Stomach (tissue), 19 donors: ENCODE measurements around the gene FFAR1. TPM values are rescaled to one million over a fixed set of nuclear protein-coding genes. Genes with fewer than 3 reads are reported as not detected.

Experiments
- DNase-seq, 2 donors: peaks; one replicate each; pipeline versions ENCODE4 v3.0.0 to v3.0.0-alpha.2; 2013 to 2019
- H3K27ac ChIP-seq, 5 donors: fragments of 200-600 bp in 4 of 5; sonication (generic) in 4 of 5; one replicate each; pipeline ENCODE4 v1.5.1; 2013 to 2019; ENCODE audit warnings: mild to moderate bottlenecking in 1 of 5, moderate library complexity in 1 of 5
- H3K27me3 ChIP-seq, 3 donors: fragments of 200-600 bp; sonication (generic); one replicate each; pipeline ENCODE4 v1.5.1; 2017 to 2019; ENCODE audit warnings: mixed run types in 1 of 3
- H3K36me3 ChIP-seq, 4 donors: fragments of 200-600 bp; sonication (generic); 1 replicate in 3 of 4; 2 replicates in 1 of 4; pipeline ENCODE4 v1.5.1; 2016 to 2019
- H3K4me1 ChIP-seq, 4 donors: fragments of 200-600 bp; sonication (generic); one replicate each; pipeline ENCODE4 v1.5.1; 2016 to 2019
- H3K4me3 ChIP-seq, 4 donors: fragments of 200-600 bp; sonication (generic) in 3 of 4; one replicate each; pipeline ENCODE4 v1.5.1; 2016 to 2019; ENCODE audit warnings: mild to moderate bottlenecking in 1 of 4
- H3K9me3 ChIP-seq, 4 donors: fragments of 200-600 bp; sonication (generic); one replicate each; pipeline ENCODE4 v1.5.1; 2016 to 2019
- EP300 ChIP-seq: sonication (generic); formaldehyde crosslinking; IDR thresholded peaks from one replicate; pipeline ENCODE4 v1.6.1; 2017; ENCODE audit warnings: antibody characterized with exemption
- POLR2A ChIP-seq, 4 donors: fragments of 450-650 bp; IDR thresholded peaks; one replicate each; pipeline ENCODE4 v1.6.1; 2016; ENCODE audit warnings: antibody characterized with exemption in 4 of 4, control low read depth in 2 of 4, mild to moderate bottlenecking in 1 of 4, moderate library complexity in 1 of 4
- POLR2AphosphoS5 ChIP-seq, 3 donors: sonication (generic); formaldehyde crosslinking; IDR thresholded peaks; one replicate each; pipeline ENCODE4 v1.6.1; 2016; ENCODE audit warnings: antibody characterized with exemption in 3 of 3
- WGBS, 5 donors: extraction: QIAGEN DNeasy Blood & Tissue Kit in 3 of 5; methylation state at CpG; one replicate each; pipeline versions ENCODE4 v1.1.5 to v1.1.7; 2013 to 2018; 5-methylcytosine and 5-hydroxymethylcytosine counted together
- intact Hi-C: fragments of 100-400 bp; cut with DNase I; formaldehyde crosslinking; loops from one replicate; pipeline ENCODE4 v1.15.1; 2023; ENCODE audit warnings: low total_unique reads
- long read RNA-seq, 10 donors: transcript quantifications; one replicate each; lab custom pipeline, GENCODE V29; 2026
- polyA plus RNA-seq, 3 donors: library from polyadenylated mRNA; stranded (reverse); fragments of 200-250 nt; gene quantifications; one replicate each; pipeline ENCODE4 v1.2.3, GENCODE V29; 2013
- total RNA-seq, 5 donors: library from RNA; depleted of rRNA; stranded (reverse); fragments of >200 nt; gene quantifications; one replicate each; pipeline versions ENCODE4 v1.1.0 to v1.2.3, GENCODE V29; 2014 to 2016
- TF ChIP-seq, protein P1 (sequence below), 7 experiments: fragments of 450-650 bp in 4 of 7; fragments of 200-600 bp in 3 of 7; sonication (generic) in 3 of 7; IDR thresholded peaks; one replicate each; pipeline ENCODE4 v1.5.1; 2016 to 2019; ENCODE audit warnings: antibody characterized with exemption in 7 of 7, control low read depth in 2 of 7, mild to moderate bottlenecking in 1 of 7
- donor health status: healthy with polysubstance abuse.
- donor health status: Bipolar disorder and iron deficiency.
- donor health status: healthy.

The FFAR1 gene
- total RNA-seq, result under 1 TPM in 1 of 5 donors, not detected in 4; 0.18 TPM
- polyA plus RNA-seq, result not detected
- long read RNA-seq, donor 1, partial matches to known transcripts, result 0 of 1 reads
- long read RNA-seq, donor 1, other reads (novel, unspliced or antisense), result 0 of 1 reads
- long read RNA-seq, donor 2, result 0 reads
- long read RNA-seq, donor 3, result 0 reads
- long read RNA-seq, donor 4, result 0 reads
- long read RNA-seq, donor 5, result 0 reads
- long read RNA-seq, donor 6, partial matches to known transcripts, result 0 of 1 reads
- long read RNA-seq, donor 6, other reads (novel, unspliced or antisense), result 0 of 1 reads
- long read RNA-seq, donor 7, partial matches to known transcripts, result 0 of 1 reads
- long read RNA-seq, donor 7, other reads (novel, unspliced or antisense), result 0 of 1 reads
- long read RNA-seq, donor 8, result 0 reads
- long read RNA-seq, donor 9, result 0 reads
- long read RNA-seq, donor 10, result 0 reads

DNA sequence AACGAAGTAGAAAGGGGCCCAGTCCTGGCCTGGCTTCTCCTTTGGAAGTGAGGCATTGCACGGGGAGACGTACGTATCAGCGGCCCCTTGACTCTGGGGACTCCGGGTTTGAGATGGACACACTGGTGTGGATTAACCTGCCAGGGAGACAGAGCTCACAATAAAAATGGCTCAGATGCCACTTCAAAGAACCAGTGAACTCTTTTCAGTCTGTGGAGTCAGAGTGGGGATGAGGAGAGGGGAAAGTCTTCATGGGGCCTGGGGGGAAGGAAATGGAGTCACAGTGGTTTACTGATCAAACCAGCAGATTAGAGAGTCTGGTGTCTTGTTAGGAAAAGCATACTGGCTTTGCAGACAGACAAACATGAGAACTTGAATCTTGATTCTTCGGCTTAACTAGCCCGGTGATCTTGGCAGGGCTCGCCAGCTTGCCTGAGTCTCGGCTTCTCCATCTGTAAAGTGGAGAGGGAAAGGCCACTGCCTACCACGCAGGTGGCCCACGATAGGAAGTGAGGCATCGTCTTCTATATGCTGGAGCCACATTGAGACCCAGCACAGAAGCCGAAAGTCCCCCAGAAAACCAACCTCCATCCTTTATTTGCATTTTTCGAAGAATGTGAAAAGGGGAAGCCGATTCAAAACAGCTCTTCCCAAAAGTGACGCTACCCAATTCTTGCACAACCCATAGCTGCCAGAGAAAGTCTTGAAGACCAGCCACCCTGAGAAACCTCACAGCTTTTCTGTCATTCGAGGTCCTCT, at the start of gene FFAR1:
FFAR1 (plus strand) TSS at position 732 of the 759 bp plus-strand sequence. CDS start 3,650 bp downstream, outside the sequence.
- Histone ChIP-seq H3K36me3 (no peaks in the 10 kb centered on the region), H3K4me3 (no peak within 1 kb of the TSS), H3K9me3 (no peaks in the 10 kb centered on the region), H3K27ac (peak within 1 kb of the TSS in 2 of 5 donors; percentile 64 to 68), H3K4me1 (peaks cover 0 to 12% (median 0%) of the 10 kb centered on the region in 4 donors), H3K27me3 (peaks cover 0 to 48% (median 5%) of the 10 kb centered on the region in 3 donors)
- intact Hi-C loops, result no loop called here
- DNase-seq, result peak in 1 of 2 donors; percentile 15
- no peak for TF ChIP-seq POLR2A (IDR thresholded peaks at IDR 0.05)
- no peak for TF ChIP-seq POLR2AphosphoS5 (IDR thresholded peaks at IDR 0.05)
- TF ChIP-seq, protein P1, sequence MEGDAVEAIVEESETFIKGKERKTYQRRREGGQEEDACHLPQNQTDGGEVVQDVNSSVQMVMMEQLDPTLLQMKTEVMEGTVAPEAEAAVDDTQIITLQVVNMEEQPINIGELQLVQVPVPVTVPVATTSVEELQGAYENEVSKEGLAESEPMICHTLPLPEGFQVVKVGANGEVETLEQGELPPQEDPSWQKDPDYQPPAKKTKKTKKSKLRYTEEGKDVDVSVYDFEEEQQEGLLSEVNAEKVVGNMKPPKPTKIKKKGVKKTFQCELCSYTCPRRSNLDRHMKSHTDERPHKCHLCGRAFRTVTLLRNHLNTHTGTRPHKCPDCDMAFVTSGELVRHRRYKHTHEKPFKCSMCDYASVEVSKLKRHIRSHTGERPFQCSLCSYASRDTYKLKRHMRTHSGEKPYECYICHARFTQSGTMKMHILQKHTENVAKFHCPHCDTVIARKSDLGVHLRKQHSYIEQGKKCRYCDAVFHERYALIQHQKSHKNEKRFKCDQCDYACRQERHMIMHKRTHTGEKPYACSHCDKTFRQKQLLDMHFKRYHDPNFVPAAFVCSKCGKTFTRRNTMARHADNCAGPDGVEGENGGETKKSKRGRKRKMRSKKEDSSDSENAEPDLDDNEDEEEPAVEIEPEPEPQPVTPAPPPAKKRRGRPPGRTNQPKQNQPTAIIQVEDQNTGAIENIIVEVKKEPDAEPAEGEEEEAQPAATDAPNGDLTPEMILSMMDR (IDR thresholded peaks at IDR 0.05), result no peak
- TF ChIP-seq EP300, result no peak
- WGBS, 5 donors, result 57 to 70% (median 66%) methylated on average over 18 of the region's 18 CpGs

GRCh38 chr19:35297922-35298321, 49.8 kb upstream of the FFAR1 start:
- WGBS, 5 donors, result 89 to 100% (median 93%) methylated on average over 2 of the region's 2 CpGs
- Histone ChIP-seq H3K9me3 (no peaks in the 10 kb centered on the region), H3K4me3 (no peak overlapping the region), H3K27me3 (peaks cover 0 to 74% (median 16%) of the 10 kb centered on the region in 3 donors), H3K36me3 (no peaks in the 10 kb centered on the region), H3K27ac (no peak overlapping the region), H3K4me1 (no peaks in the 10 kb centered on the region)
- TF ChIP-seq, protein P1 (IDR thresholded peaks at IDR 0.05), result no peak
- TF ChIP-seq POLR2A (IDR thresholded peaks at IDR 0.05), result no peak
- no peak for TF ChIP-seq POLR2AphosphoS5 (IDR thresholded peaks at IDR 0.05)
- TF ChIP-seq EP300, result no peak
- DNase-seq, result no peak
- intact Hi-C loops, result no loop called here

DNA sequence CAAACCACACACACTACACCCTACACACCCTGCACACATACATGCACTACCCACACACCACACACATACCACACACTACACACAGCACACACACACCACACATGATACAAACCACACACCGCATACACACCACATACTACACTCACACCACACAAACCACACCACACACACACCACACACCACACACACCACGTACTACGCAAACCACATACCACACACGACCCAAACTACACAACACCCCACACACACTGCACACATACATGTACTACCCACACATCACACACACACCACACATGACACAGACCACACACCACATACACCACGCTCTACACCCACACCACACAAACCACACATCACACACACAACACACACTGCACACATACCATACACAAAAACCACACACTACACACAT, 49.1 kb upstream of the FFAR1 start:
- no peak for DNase-seq

More for the DNA sequence above, 49.1 kb upstream of the FFAR1 start:
- peaks cover 0 to 68% (median 12%) of the 10 kb centered on the region in 3 donors for H3K27me3 ChIP-seq
- H3K9me3 ChIP-seq, result no peaks in the 10 kb centered on the region
- H3K27ac ChIP-seq, result no peak overlapping the region
- H3K4me1 ChIP-seq, result no peaks in the 10 kb centered on the region
- H3K4me3 ChIP-seq, result no peak overlapping the region
- TF ChIP-seq POLR2AphosphoS5 (IDR thresholded peaks at IDR 0.05) (no peak), EP300 (no peak), POLR2A (IDR thresholded peaks at IDR 0.05) (no peak)
- TF ChIP-seq, protein P1 (IDR thresholded peaks at IDR 0.05), result no peak
- H3K36me3 ChIP-seq, result no peaks in the 10 kb centered on the region
- intact Hi-C loops, result no loop called here
- whole genome bisulfite sequencing, 5 donors, result 91 to 97% (median 94%) methylated on average over 5 of the region's 5 CpGs
